GM23338 (cell line): ENCODE measurements around the gene PIK3CB. TPM values are rescaled to one million over a fixed set of nuclear protein-coding genes. Genes with fewer than 3 reads are reported as not detected.

Experiments used
- ATAC-seq: fragments of 200-7000 bp; cut with Tn5 transposase; 3 replicates; pipeline ENCODE4 v1.9.1; 2020
- DNase-seq: peaks from one replicate; pipeline ENCODE4 v3.0.0-alpha.2; 2015; ENCODE audit warnings: low spot score
- H2AFZ ChIP-seq: fragments of 200-600 bp; sonication (generic); 2 replicates; pipeline ENCODE4 v1.8.0; 2016; ENCODE audit warnings: antibody characterized with exemption, mild to moderate bottlenecking, moderate library complexity
- H3F3A ChIP-seq: fragments of 200-600 bp; sonication (generic); replicated peaks from 2 replicates; pipeline ENCODE4 v1.8.0; 2017; ENCODE audit warnings: antibody characterized with exemption, mixed run types, low read depth
- H3K27ac ChIP-seq: fragments of 200-600 bp; sonication (generic); 2 replicates; pipeline ENCODE4 v1.6.1; 2016; ENCODE audit warnings: low read depth
- H3K27me3 ChIP-seq: fragments of 200-600 bp; sonication (generic); 2 replicates; pipeline ENCODE4 v1.8.0; 2016; ENCODE audit warnings: mild to moderate bottlenecking, mixed run types, moderate library complexity; ENCODE audit not compliant: insufficient read depth
- H3K36me3 ChIP-seq: fragments of 200-600 bp; sonication (generic); 2 replicates; pipeline ENCODE4 v1.8.0; 2016; ENCODE audit warnings: mild to moderate bottlenecking; ENCODE audit not compliant: insufficient read depth
- H3K4me1 ChIP-seq: fragments of 200-600 bp; sonication (generic); 2 replicates; pipeline ENCODE4 v1.8.0; 2016; ENCODE audit warnings: mild to moderate bottlenecking, moderate library complexity; ENCODE audit not compliant: insufficient read depth
- H3K4me2 ChIP-seq: fragments of 200-600 bp; sonication (generic); 2 replicates; pipeline ENCODE4 v1.7.1; 2017; ENCODE audit warnings: mixed run types
- H3K4me3 ChIP-seq: fragments of 200-600 bp; sonication (generic); 2 replicates; pipeline ENCODE4 v1.6.1; 2016; ENCODE audit warnings: mixed run types
- H3K79me2 ChIP-seq: fragments of 200-600 bp; sonication (generic); replicated peaks from 2 replicates; pipeline ENCODE4 v1.8.0; 2017; ENCODE audit warnings: mild to moderate bottlenecking; ENCODE audit not compliant: insufficient read depth
- H3K9me2 ChIP-seq: fragments of 200-600 bp; sonication (generic); 2 replicates; pipeline ENCODE4 v1.8.0; 2017; ENCODE audit not compliant: insufficient read depth
- H4K20me1 ChIP-seq: fragments of 200-600 bp; sonication (generic); replicated peaks from 2 replicates; pipeline ENCODE4 v1.8.0; 2017; ENCODE audit warnings: mild to moderate bottlenecking; ENCODE audit not compliant: insufficient read depth
- H3K27ac Mint-ChIP-seq: 2 replicates; pipeline ENCODE4 v1.8.0; 2020; ENCODE audit warnings: inconsistent platforms, mild to moderate bottlenecking, moderate library complexity, mixed read lengths
- H3K27me3 Mint-ChIP-seq: 3 replicates; pipeline ENCODE4 v1.8.0; 2022; ENCODE audit warnings: low read depth, mild to moderate bottlenecking, moderate library complexity, mixed read lengths, inconsistent platforms; ENCODE audit not compliant: insufficient read depth, poor library complexity
- H3K36me3 Mint-ChIP-seq: 3 replicates; pipeline ENCODE4 v1.8.0; 2021; ENCODE audit warnings: low read depth, mild to moderate bottlenecking, inconsistent platforms, moderate library complexity, mixed read lengths
- H3K4me1 Mint-ChIP-seq: 3 replicates; pipeline ENCODE4 v1.8.0; 2020; ENCODE audit warnings: mild to moderate bottlenecking, inconsistent platforms, mixed read lengths
- H3K4me3 Mint-ChIP-seq: 3 replicates; pipeline ENCODE4 v1.8.0; 2021; ENCODE audit warnings: moderate library complexity, mild to moderate bottlenecking, inconsistent platforms, mixed read lengths
- H3K9me3 Mint-ChIP-seq: 3 replicates; pipeline ENCODE4 v1.8.0; 2020; ENCODE audit warnings: moderate library complexity, mild to moderate bottlenecking, inconsistent platforms, mixed read lengths
- CREB1 ChIP-seq: fragments of 250-450 bp; sonication (Bioruptor Pico); IDR thresholded peaks from 2 replicates; pipeline ENCODE4 v1.5.0; 2020; ENCODE audit warnings: low read depth, mild to moderate bottlenecking, moderate library complexity
- EZH2 ChIP-seq: fragments of 200-600 bp; sonication (generic); IDR thresholded peaks from one replicate; pipeline ENCODE4 v1.8.0; 2017; ENCODE audit warnings: antibody characterized with exemption, mild to moderate bottlenecking, low read depth; ENCODE audit not compliant: unreplicated experiment
- EZH2phosphoT487 ChIP-seq: fragments of 200-600 bp; sonication (generic); IDR thresholded peaks from one replicate; pipeline ENCODE4 v1.8.1; 2018; ENCODE audit warnings: antibody characterized with exemption; ENCODE audit not compliant: unreplicated experiment
- JUNB ChIP-seq: IDR thresholded peaks from one replicate; pipeline ENCODE4 v1.6.1; 2016; ENCODE audit warnings: antibody characterized with exemption; ENCODE audit not compliant: unreplicated experiment
- NANOG ChIP-seq: IDR thresholded peaks from 2 replicates; pipeline ENCODE4 v1.6.1; 2016; ENCODE audit warnings: antibody characterized with exemption, borderline replicate concordance
- POLR2AphosphoS5 ChIP-seq: IDR thresholded peaks from 2 replicates; pipeline ENCODE4 v1.6.1; 2016; ENCODE audit warnings: antibody characterized with exemption, low read depth
- STAT1 ChIP-seq: IDR thresholded peaks from one replicate; pipeline ENCODE4 v1.6.1; 2016; ENCODE audit warnings: antibody characterized with exemption; ENCODE audit not compliant: unreplicated experiment
- ZNF114 ChIP-seq: fragments of 250-450 bp; sonication (Bioruptor Pico); IDR thresholded peaks from 2 replicates; pipeline ENCODE4 v1.5.0; 2020; ENCODE audit warnings: mild to moderate bottlenecking, moderate library complexity
- ZNF331 ChIP-seq: fragments of 250-450 bp; sonication (Bioruptor Pico); IDR thresholded peaks from 2 replicates; pipeline ENCODE4 v1.5.0; 2020; ENCODE audit warnings: low read depth, mild to moderate bottlenecking, moderate library complexity
- polyA plus RNA-seq: library from polyadenylated mRNA; unstranded; fragments of >200 nt; fragmentation: Nextera tagmentation; extraction: Ambion mirVana; gene quantifications from 2 replicates; pipeline ENCODE4 v1.2.1, GENCODE V29; 2016
- total RNA-seq: library from RNA; depleted of rRNA; stranded (reverse); fragments of >200 nt; shearing (Covaris generic); gene quantifications from 2 replicates; pipeline ENCODE4 v1.2.3, GENCODE V29; 2014
- TF ChIP-seq, protein P1 (sequence below): IDR thresholded peaks from one replicate; pipeline ENCODE4 v1.6.1; 2018; ENCODE audit warnings: antibody characterized with exemption; ENCODE audit not compliant: unreplicated experiment
- TF ChIP-seq, protein P2 (sequence below): fragments of 250-450 bp; sonication (Bioruptor Pico); IDR thresholded peaks from 2 replicates; pipeline ENCODE4 v1.5.0; 2020; ENCODE audit warnings: mild to moderate bottlenecking, moderate library complexity

PIK3CB gene
- total and polyA plus RNA-seq, 2 experiments from 2014 or later, result 13.3 to 32.4 TPM

DNA sequence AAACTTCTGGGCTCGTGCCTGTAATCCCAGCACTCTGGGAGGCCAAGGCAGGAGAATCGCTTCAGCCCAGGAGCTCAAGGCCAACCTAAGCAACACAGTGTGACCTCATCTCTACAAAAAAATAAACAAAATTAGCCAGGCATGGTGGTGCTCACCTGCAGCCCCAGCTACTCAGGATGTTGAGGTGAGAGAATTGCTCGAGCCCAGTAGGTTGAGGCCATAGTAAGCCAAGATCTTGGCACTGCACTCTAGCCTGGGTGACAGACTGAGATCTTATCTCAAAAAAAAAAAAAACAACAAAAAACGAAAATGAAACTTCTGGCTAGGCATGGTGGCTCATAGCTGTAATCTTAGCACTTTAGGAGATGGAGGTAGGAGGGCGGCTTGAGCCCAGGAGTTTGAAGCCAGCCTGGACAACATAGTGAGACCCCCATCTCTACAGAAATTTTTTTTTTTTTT, 53.7 kb downstream of the PIK3CB start:
- Mint-ChIP-seq H3K4me3 (no peak overlapping the region), H3K36me3 (peaks cover 39% of the 10 kb centered on the region), H3K27ac (no peak overlapping the region), H3K4me1 (peaks cover 3% of the 10 kb centered on the region; the same call in 2 of the 3 replicates), H3K9me3 (peaks cover 17% of the 10 kb centered on the region; the same call in 2 of the 3 replicates), H3K27me3 (no peaks in the 10 kb centered on the region)
- peaks cover 3% of the 10 kb centered on the region for H4K20me1 ChIP-seq
- ATAC-seq (no peak), DNase-seq (no peak)
- no peaks in the 10 kb centered on the region for H3F3A ChIP-seq
- no peak overlapping the region for H2AFZ ChIP-seq
- peaks cover 28% of the 10 kb centered on the region for H3K79me2 ChIP-seq
- no peaks in the 10 kb centered on the region for H3K27me3 ChIP-seq
- TF ChIP-seq EZH2, result no peak
- no peak for TF ChIP-seq ZNF331
- TF ChIP-seq, protein P1, sequence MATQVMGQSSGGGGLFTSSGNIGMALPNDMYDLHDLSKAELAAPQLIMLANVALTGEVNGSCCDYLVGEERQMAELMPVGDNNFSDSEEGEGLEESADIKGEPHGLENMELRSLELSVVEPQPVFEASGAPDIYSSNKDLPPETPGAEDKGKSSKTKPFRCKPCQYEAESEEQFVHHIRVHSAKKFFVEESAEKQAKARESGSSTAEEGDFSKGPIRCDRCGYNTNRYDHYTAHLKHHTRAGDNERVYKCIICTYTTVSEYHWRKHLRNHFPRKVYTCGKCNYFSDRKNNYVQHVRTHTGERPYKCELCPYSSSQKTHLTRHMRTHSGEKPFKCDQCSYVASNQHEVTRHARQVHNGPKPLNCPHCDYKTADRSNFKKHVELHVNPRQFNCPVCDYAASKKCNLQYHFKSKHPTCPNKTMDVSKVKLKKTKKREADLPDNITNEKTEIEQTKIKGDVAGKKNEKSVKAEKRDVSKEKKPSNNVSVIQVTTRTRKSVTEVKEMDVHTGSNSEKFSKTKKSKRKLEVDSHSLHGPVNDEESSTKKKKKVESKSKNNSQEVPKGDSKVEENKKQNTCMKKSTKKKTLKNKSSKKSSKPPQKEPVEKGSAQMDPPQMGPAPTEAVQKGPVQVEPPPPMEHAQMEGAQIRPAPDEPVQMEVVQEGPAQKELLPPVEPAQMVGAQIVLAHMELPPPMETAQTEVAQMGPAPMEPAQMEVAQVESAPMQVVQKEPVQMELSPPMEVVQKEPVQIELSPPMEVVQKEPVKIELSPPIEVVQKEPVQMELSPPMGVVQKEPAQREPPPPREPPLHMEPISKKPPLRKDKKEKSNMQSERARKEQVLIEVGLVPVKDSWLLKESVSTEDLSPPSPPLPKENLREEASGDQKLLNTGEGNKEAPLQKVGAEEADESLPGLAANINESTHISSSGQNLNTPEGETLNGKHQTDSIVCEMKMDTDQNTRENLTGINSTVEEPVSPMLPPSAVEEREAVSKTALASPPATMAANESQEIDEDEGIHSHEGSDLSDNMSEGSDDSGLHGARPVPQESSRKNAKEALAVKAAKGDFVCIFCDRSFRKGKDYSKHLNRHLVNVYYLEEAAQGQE, result no peak
- no peak for TF ChIP-seq CREB1 (CRISPR knock-in tag)
- TF ChIP-seq, protein P2, sequence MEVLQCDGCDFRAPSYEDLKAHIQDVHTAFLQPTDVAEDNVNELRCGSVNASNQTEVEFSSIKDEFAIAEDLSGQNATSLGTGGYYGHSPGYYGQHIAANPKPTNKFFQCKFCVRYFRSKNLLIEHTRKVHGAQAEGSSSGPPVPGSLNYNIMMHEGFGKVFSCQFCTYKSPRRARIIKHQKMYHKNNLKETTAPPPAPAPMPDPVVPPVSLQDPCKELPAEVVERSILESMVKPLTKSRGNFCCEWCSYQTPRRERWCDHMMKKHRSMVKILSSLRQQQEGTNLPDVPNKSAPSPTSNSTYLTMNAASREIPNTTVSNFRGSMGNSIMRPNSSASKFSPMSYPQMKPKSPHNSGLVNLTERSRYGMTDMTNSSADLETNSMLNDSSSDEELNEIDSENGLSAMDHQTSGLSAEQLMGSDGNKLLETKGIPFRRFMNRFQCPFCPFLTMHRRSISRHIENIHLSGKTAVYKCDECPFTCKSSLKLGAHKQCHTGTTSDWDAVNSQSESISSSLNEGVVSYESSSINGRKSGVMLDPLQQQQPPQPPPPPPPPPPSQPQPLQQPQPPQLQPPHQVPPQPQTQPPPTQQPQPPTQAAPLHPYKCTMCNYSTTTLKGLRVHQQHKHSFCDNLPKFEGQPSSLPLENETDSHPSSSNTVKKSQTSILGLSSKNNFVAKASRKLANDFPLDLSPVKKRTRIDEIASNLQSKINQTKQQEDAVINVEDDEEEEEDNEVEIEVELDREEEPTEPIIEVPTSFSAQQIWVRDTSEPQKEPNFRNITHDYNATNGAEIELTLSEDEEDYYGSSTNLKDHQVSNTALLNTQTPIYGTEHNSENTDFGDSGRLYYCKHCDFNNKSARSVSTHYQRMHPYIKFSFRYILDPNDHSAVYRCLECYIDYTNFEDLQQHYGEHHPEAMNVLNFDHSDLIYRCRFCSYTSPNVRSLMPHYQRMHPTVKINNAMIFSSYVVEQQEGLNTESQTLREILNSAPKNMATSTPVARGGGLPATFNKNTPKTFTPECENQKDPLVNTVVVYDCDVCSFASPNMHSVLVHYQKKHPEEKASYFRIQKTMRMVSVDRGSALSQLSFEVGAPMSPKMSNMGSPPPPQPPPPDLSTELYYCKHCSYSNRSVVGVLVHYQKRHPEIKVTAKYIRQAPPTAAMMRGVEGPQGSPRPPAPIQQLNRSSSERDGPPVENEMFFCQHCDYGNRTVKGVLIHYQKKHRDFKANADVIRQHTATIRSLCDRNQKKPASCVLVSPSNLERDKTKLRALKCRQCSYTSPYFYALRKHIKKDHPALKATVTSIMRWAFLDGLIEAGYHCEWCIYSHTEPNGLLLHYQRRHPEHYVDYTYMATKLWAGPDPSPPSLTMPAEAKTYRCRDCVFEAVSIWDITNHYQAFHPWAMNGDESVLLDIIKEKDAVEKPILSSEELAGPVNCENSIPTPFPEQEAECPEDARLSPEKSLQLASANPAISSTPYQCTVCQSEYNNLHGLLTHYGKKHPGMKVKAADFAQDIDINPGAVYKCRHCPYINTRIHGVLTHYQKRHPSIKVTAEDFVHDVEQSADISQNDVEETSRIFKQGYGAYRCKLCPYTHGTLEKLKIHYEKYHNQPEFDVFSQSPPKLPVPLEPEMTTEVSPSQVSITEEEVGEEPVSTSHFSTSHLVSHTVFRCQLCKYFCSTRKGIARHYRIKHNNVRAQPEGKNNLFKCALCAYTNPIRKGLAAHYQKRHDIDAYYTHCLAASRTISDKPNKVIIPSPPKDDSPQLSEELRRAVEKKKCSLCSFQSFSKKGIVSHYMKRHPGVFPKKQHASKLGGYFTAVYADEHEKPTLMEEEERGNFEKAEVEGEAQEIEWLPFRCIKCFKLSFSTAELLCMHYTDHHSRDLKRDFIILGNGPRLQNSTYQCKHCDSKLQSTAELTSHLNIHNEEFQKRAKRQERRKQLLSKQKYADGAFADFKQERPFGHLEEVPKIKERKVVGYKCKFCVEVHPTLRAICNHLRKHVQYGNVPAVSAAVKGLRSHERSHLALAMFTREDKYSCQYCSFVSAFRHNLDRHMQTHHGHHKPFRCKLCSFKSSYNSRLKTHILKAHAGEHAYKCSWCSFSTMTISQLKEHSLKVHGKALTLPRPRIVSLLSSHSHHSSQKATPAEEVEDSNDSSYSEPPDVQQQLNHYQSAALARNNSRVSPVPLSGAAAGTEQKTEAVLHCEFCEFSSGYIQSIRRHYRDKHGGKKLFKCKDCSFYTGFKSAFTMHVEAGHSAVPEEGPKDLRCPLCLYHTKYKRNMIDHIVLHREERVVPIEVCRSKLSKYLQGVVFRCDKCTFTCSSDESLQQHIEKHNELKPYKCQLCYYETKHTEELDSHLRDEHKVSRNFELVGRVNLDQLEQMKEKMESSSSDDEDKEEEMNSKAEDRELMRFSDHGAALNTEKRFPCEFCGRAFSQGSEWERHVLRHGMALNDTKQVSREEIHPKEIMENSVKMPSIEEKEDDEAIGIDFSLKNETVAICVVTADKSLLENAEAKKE (CRISPR knock-in tag), result no peak
- TF ChIP-seq POLR2AphosphoS5, result no peak
- no peak for TF ChIP-seq JUNB
- TF ChIP-seq ZNF114 (CRISPR knock-in tag), result no peak
- no peak for TF ChIP-seq STAT1
- no peak for TF ChIP-seq NANOG
- no peak for TF ChIP-seq EZH2phosphoT487
- no peak overlapping the region for H3K27ac ChIP-seq
- no peak overlapping the region for H3K4me3 ChIP-seq
- no peaks in the 10 kb centered on the region for H3K4me1 ChIP-seq
- peaks cover 5% of the 10 kb centered on the region; the same call in 1 of the 2 replicates for H3K9me2 ChIP-seq
- H3K36me3 ChIP-seq, result no peaks in the 10 kb centered on the region
- no peak overlapping the region for H3K4me2 ChIP-seq
